A549 (cell line): ENCODE measurements around the gene FAM53C.

Experiments
- POLR2A ChIP-seq: IDR thresholded peaks from 2 replicates; pipeline ENCODE4 v1.6.1; 2012; ENCODE audit warnings: mild to moderate bottlenecking, low read length
- RNF2 ChIP-seq: fragments of 200-600 bp; sonication (generic); IDR thresholded peaks from 2 replicates; pipeline ENCODE4 v1.6.1; 2016; ENCODE audit warnings: low read depth, mild to moderate bottlenecking, antibody characterized with exemption, moderate library complexity, borderline replicate concordance
- TF ChIP-seq, protein P1 (sequence below): fragments of >200 bp; sonication (Bioruptor Twin); formaldehyde crosslinking; IDR thresholded peaks from 3 replicates; pipeline ENCODE4 v1.5.1; 2016

DNA sequence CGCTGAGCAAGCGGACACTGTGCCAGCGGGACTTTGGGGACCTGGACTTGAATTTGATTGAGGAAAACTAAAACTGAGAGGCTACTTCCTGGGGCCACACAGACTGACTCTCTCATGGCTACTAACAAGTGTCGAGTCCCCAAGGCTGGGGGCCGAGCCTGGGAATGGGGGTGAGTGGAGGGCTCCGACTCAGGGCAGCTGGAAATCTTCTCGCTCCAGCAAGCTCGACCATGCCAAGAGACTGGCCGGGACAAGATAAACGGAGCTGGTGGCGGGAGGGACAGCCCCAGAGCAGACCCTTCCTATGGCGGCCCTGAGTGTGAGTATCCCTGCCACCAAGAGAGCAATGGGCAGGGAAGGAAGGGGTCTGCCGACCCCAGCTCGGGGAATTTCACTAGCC lies 8.8 kb downstream of the FAM53C start:
- TF ChIP-seq POLR2A: no peak
- TF ChIP-seq, protein P1, sequence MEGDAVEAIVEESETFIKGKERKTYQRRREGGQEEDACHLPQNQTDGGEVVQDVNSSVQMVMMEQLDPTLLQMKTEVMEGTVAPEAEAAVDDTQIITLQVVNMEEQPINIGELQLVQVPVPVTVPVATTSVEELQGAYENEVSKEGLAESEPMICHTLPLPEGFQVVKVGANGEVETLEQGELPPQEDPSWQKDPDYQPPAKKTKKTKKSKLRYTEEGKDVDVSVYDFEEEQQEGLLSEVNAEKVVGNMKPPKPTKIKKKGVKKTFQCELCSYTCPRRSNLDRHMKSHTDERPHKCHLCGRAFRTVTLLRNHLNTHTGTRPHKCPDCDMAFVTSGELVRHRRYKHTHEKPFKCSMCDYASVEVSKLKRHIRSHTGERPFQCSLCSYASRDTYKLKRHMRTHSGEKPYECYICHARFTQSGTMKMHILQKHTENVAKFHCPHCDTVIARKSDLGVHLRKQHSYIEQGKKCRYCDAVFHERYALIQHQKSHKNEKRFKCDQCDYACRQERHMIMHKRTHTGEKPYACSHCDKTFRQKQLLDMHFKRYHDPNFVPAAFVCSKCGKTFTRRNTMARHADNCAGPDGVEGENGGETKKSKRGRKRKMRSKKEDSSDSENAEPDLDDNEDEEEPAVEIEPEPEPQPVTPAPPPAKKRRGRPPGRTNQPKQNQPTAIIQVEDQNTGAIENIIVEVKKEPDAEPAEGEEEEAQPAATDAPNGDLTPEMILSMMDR: no peak
- no peak for TF ChIP-seq RNF2
